Brain microvascular endothelial cell (primary cell): ENCODE data around the gene USP3.

Experiments used
- DNase-seq: peaks from one replicate; pipeline ENCODE4 v3.0.0-alpha.2; 2020
- H3K27ac ChIP-seq: fragments of 250-450 bp; sonication (Bioruptor Pico); 2 replicates; pipeline ENCODE4 v1.5.1; 2020; ENCODE audit warnings: mild to moderate bottlenecking, moderate library complexity
- H3K27me3 ChIP-seq: fragments of 250-450 bp; sonication (Bioruptor Pico); replicated peaks from 2 replicates; pipeline ENCODE4 v1.5.1; 2020; ENCODE audit warnings: mild to moderate bottlenecking
- H3K36me3 ChIP-seq: fragments of 250-450 bp; sonication (Bioruptor Pico); replicated peaks from 2 replicates; pipeline ENCODE4 v1.5.1; 2020; ENCODE audit warnings: mild to moderate bottlenecking
- H3K4me3 ChIP-seq: 2 replicates; pipeline ENCODE4 v1.5.1; 2011; ENCODE audit warnings: low read depth, mild to moderate bottlenecking, control low read depth, low read length, moderate library complexity
- CTCF ChIP-seq: IDR thresholded peaks from 2 replicates; pipeline ENCODE4 v1.5.1; 2011; ENCODE audit warnings: low read depth, mild to moderate bottlenecking, moderate library complexity, low read length, control low read depth, inconsistent platforms; ENCODE audit errors: missing control alignments
- in situ Hi-C: cut with HindIII; loops from 2 replicates; pipeline ENCODE4 v1.10.0; 2017; ENCODE audit warnings: low sequenced_read_pairs, low pct_ligation_motif_present

USP3 gene

GRCh38 chr15:63595688-63596087 is 91.3 kb downstream of the USP3 start:
- Histone ChIP-seq H3K27ac (no peak overlapping the region), H3K4me3 (no peak overlapping the region), H3K36me3 (peaks cover 22% of the 10 kb centered on the region), H3K27me3 (no peaks in the 10 kb centered on the region)
- no peak for DNase-seq
- in situ Hi-C loops = no loop called here
- TF ChIP-seq CTCF = no peak

GRCh38 chr15:63596676-63597037 is 92.3 kb downstream of the USP3 start:
- TF ChIP-seq CTCF = no peak
- DNase-seq = no peak
- Histone ChIP-seq H3K36me3 (peaks cover 12% of the 10 kb centered on the region), H3K4me3 (no peak overlapping the region), H3K27ac (no peak overlapping the region), H3K27me3 (no peaks in the 10 kb centered on the region)
- in situ Hi-C loops = no loop called here

GRCh38 chr15:63597038-63597790 is 92.8 kb downstream of the USP3 start, which contains the start of gene FBXL22:
FBXL22 (plus strand) TSS chr15:63597387; CDS start chr15:63597393, 6 bp downstream.
- no peak for TF ChIP-seq CTCF
- peaks cover 10% of the 10 kb centered on the region for H3K36me3 ChIP-seq
- in situ Hi-C loops = no loop called here
- no peaks in the 10 kb centered on the region for H3K27me3 ChIP-seq
- no peak within 1 kb of the TSS for H3K27ac ChIP-seq
- no peak within 1 kb of the TSS for H3K4me3 ChIP-seq
- DNase-seq = no peak

- in situ Hi-C loops = no loop called here
- no peak for DNase-seq
- no peak overlapping the region for H3K27ac ChIP-seq
- H3K36me3 ChIP-seq = peaks cover 9% of the 10 kb centered on the region
- no peaks in the 10 kb centered on the region for H3K27me3 ChIP-seq
- TF ChIP-seq CTCF = no peak
- H3K4me3 ChIP-seq = no peak overlapping the region
Measured at GRCh38 chr15:63597821-63598220, 93.4 kb downstream of the USP3 start.

GRCh38 chr15:63598473-63599400 is 94.3 kb downstream of the USP3 start:
- Histone ChIP-seq H3K4me3 (no peak overlapping the region), H3K27me3 (no peaks in the 10 kb centered on the region), H3K27ac (no peak overlapping the region)

More at GRCh38 chr15:63598473-63599400, 94.3 kb downstream of the USP3 start:
- in situ Hi-C loops = no loop called here
- TF ChIP-seq CTCF = no peak
- H3K36me3 ChIP-seq = peaks cover 7% of the 10 kb centered on the region
- no peak for DNase-seq
